K562 (cell line): ENCODE data around the gene CDK14. TPM values are rescaled to one million over a fixed set of nuclear protein-coding genes. Genes with fewer than 3 reads are reported as not detected.

Experiments used
- ATAC-seq: fragments of 200-7000 bp; cut with Tn5 transposase; 3 replicates; pipeline ENCODE4 v1.9.1; 2020; ENCODE audit warnings: moderate library complexity
- BruUV-seq: library from RNA; stranded (reverse); fragments of 400-500 nt; replicated peaks from 2 replicates; lab custom pipeline; 2021; lab: Mats Ljungman, UMichigan
- CTCF ChIA-PET: fragments of 300-600 bp; formaldehyde crosslinking; extraction: SDS; loops from one replicate; lab custom pipeline; 2021; ENCODE audit warnings: low intra/inter-chr PET ratio; lab: Yijun Ruan, JAX
- POLR2A ChIA-PET: fragments of 300-600, 350-650 bp; sonication (Branson Sonifier 250); formaldehyde crosslinking; extraction: SDS; loops from one replicate; lab custom pipeline; 2021; ENCODE audit warnings: antibody characterized with exemption, inconsistent platforms; lab: Yijun Ruan, JAX
- DNase-seq, 4 experiments: peaks; one replicate each; pipeline versions ENCODE4 v3.0.0 to v3.0.0-alpha.2; 2011 to 2018; ENCODE audit warnings: low spot score in 3 of 4, mixed read lengths in 3 of 4; ENCODE audit errors: extremely low read depth in 1 of 4
- FAIRE-seq: peaks from 2 replicates; lab custom pipeline; 2011; peaks lifted over from hg19 to GRCh38; lab: Jason Lieb, UNC
- H2AFZ ChIP-seq: 2 replicates; pipeline ENCODE4 v1.6.0; 2011; ENCODE audit warnings: low read depth, low read length, control low read depth, inconsistent platforms
- H3K27ac ChIP-seq: fragments of 200-600 bp; 3 replicates; pipeline ENCODE4 v1.8.0; 2011; ENCODE audit warnings: low read depth, mild to moderate bottlenecking, control low read depth, inconsistent platforms, low read length, moderate library complexity, mixed read lengths; ENCODE audit errors: extremely low read depth
- H3K27me3 ChIP-seq, 2 experiments: fragments of 300-600 bp in 1 of 2; 2 replicates in 1 of 2; 3 replicates in 1 of 2; pipeline versions ENCODE4 v1.6.0 to v1.8.0; 2011; ENCODE audit warnings: inconsistent platforms in 2 of 2, low read length in 2 of 2, mild to moderate bottlenecking in 1 of 2, mixed read lengths in 1 of 2, moderate library complexity in 1 of 2; ENCODE audit not compliant: control insufficient read depth in 2 of 2, insufficient read depth in 2 of 2
- H3K36me3 ChIP-seq: fragments of 300-600 bp; 3 replicates; pipeline ENCODE4 v1.8.0; 2011; ENCODE audit warnings: mild to moderate bottlenecking, low read length, inconsistent platforms; ENCODE audit not compliant: control insufficient read depth, insufficient read depth
- H3K4me1 ChIP-seq, 2 experiments: fragments of 200-600 bp in 1 of 2; replicated peaks in 1 of 2; 2 replicates in 1 of 2; 3 replicates in 1 of 2; pipeline versions ENCODE4 v1.5.1 to v1.8.0; 2011; ENCODE audit warnings: inconsistent platforms in 2 of 2, low read length in 2 of 2, mild to moderate bottlenecking in 1 of 2, mixed read lengths in 1 of 2, moderate library complexity in 1 of 2; ENCODE audit not compliant: control insufficient read depth in 2 of 2, insufficient read depth in 2 of 2
- H3K4me2 ChIP-seq: 2 replicates; pipeline ENCODE4 v1.6.1; 2011; ENCODE audit warnings: low read length, control low read depth, inconsistent platforms, mixed read lengths; ENCODE audit not compliant: insufficient read depth
- H3K4me3 ChIP-seq: fragments of 200-600 bp; sonication (generic), shearing (Covaris generic); 2 replicates; pipeline ENCODE4 v1.5.1; 2016; ENCODE audit warnings: control low read depth, inconsistent platforms
- H3K79me2 ChIP-seq: fragments of 200-600 bp; 3 replicates; pipeline ENCODE4 v1.8.0; 2011; ENCODE audit warnings: low read length, inconsistent platforms; ENCODE audit not compliant: control insufficient read depth, insufficient read depth
- H3K9ac ChIP-seq, 2 experiments: 2 replicates each; pipeline versions ENCODE4 v1.6.0 to v1.6.1; 2011; ENCODE audit warnings: low read depth in 2 of 2, low read length in 2 of 2, control low read depth in 1 of 2, inconsistent platforms in 1 of 2, mild to moderate bottlenecking in 1 of 2, mixed read lengths in 1 of 2; ENCODE audit not compliant: insufficient read depth in 1 of 2
- H3K9me1 ChIP-seq: one replicate; pipeline ENCODE4 v1.6.0; 2011; ENCODE audit warnings: inconsistent platforms, mild to moderate bottlenecking, low read length, moderate library complexity; ENCODE audit not compliant: control insufficient read depth, insufficient read depth
- H3K9me3 ChIP-seq: replicated peaks from 2 replicates; pipeline ENCODE4 v1.5.1; 2011; ENCODE audit warnings: low read depth, low read length, inconsistent platforms; ENCODE audit not compliant: control insufficient read depth, insufficient read depth
- H4K20me1 ChIP-seq: replicated peaks from 2 replicates; pipeline ENCODE4 v1.6.1; 2011; ENCODE audit warnings: low read length, inconsistent platforms, mixed read lengths; ENCODE audit not compliant: control insufficient read depth, insufficient read depth
- ARHGAP35 ChIP-seq: fragments of 450-650 bp; IDR thresholded peaks from 2 replicates; pipeline ENCODE4 v1.6.1; 2018; ENCODE audit not compliant: partially characterized antibody
- BDP1 ChIP-seq: IDR thresholded peaks from 3 replicates; pipeline ENCODE4 v1.6.1; 2011; ENCODE audit not compliant: insufficient read length, insufficient read depth
- FOXJ2 ChIP-seq: fragments of 200-800 bp; sonication (Bioruptor generic); IDR thresholded peaks from 2 replicates; pipeline ENCODE4 v1.6.1; 2016; ENCODE audit warnings: missing genetic modification characterization, missing compliant biosample characterization
- GABPB2 ChIP-seq: fragments of 250-450 bp; sonication (Bioruptor Pico); conservative IDR thresholded peaks from 2 replicates; pipeline ENCODE4 v1.5.1; 2021; ENCODE audit warnings: mild to moderate bottlenecking
- MEF2D ChIP-seq: conservative IDR thresholded peaks from 2 replicates; pipeline ENCODE4 v1.6.1; 2016; ENCODE audit warnings: low read depth, missing genetic modification characterization, missing compliant biosample characterization
- MTF1 ChIP-seq: fragments of 250-450 bp; sonication (Bioruptor Pico); IDR thresholded peaks from 2 replicates; pipeline ENCODE4 v1.9.0; 2021; ENCODE audit warnings: moderate library complexity, mild to moderate bottlenecking, inconsistent platforms, borderline replicate concordance
- OTX1 ChIP-seq: fragments of 450-650 bp; formaldehyde crosslinking; IDR thresholded peaks from 2 replicates; pipeline ENCODE4 v1.4.0; 2022; ENCODE audit warnings: mild to moderate bottlenecking
- PML ChIP-seq: IDR thresholded peaks from 2 replicates; pipeline ENCODE4 v1.6.1; 2012; ENCODE audit warnings: low read length, inconsistent platforms
- RCOR1 ChIP-seq, 2 experiments: IDR thresholded peaks; 2 replicates each; pipeline ENCODE4 v1.6.1; 2012; ENCODE audit warnings: low read depth in 2 of 2, low read length in 2 of 2, borderline replicate concordance in 1 of 2, improper control_type of control experiment in 1 of 2
- SUPT5H ChIP-seq: fragments of 450-650 bp; IDR thresholded peaks from 2 replicates; pipeline ENCODE4 v1.6.1; 2016
- TAF7 ChIP-seq: fragments of 450-650 bp; IDR thresholded peaks from 2 replicates; pipeline ENCODE4 v1.6.1; 2016; ENCODE audit warnings: missing genetic modification characterization, missing compliant biosample characterization
- ZFP1 ChIP-seq: fragments of 450-650 bp; formaldehyde crosslinking; IDR thresholded peaks from 2 replicates; pipeline ENCODE4 v1.4.0; 2020; ENCODE audit warnings: mild to moderate bottlenecking, mixed read lengths
- ZNF134 ChIP-seq: fragments of 250-450 bp; sonication (Bioruptor Pico); conservative IDR thresholded peaks from 2 replicates; pipeline ENCODE4 v1.4.0; 2020
- ZNF561 ChIP-seq: fragments of 450-650 bp; formaldehyde crosslinking; conservative IDR thresholded peaks from 2 replicates; pipeline ENCODE4 v1.4.0; 2020; ENCODE audit warnings: mild to moderate bottlenecking, moderate library complexity
- WGBS: fragments of 100-300 bp; shearing (Covaris generic); methylation state at CpG from one replicate; pipeline ENCODE4 v1.1.6; 2016; ENCODE audit warnings: low coverage, mixed read lengths; ENCODE audit not compliant: insufficient coverage; ENCODE audit errors: missing lambda C conversion rate; 5-methylcytosine and 5-hydroxymethylcytosine counted together
- in situ Hi-C: fragments of 300-500 bp; cut with MboI; formaldehyde crosslinking; loops from 4 replicates; pipeline ENCODE4 v1.15.0; 2018; ENCODE audit warnings: inconsistent platforms, mixed read lengths
- intact Hi-C: fragments of 100-400 bp; cut with micrococcal nuclease; formaldehyde crosslinking; loops from 2 replicates; pipeline ENCODE4 v1.14.2; 2022
- polyA plus RNA-seq, 8 experiments: library from polyadenylated mRNA; depleted of rRNA in 4 of 8; stranded (reverse) in 5 of 8; unstranded in 3 of 8; fragments of >200 nt; fragmentation: Nextera tagmentation in 2 of 8; fragmentation: Illumina TruSeq in 1 of 8; extraction: Ambion mirVana in 2 of 8; extraction: Trizol in 1 of 8; gene quantifications; 2 replicates each; pipeline versions ENCODE4 v1.2.1 to v1.2.3, GENCODE V29; 2011 to 2014; ENCODE audit warnings: inconsistent platforms in 1 of 8, missing spikeins in 1 of 8
- total RNA-seq, 7 experiments: library from RNA; depleted of rRNA in 6 of 7; stranded (reverse); fragments of >200 nt in 6 of 7; fragmentation: Illumina TruSeq in 2 of 7; extraction: Trizol in 2 of 7; gene quantifications; 2 replicates each; pipeline versions ENCODE4 v1.2.1 to v1.2.3, GENCODE V29; 2011 to 2021; ENCODE audit warnings: low replicate concordance in 1 of 7
- TF ChIP-seq, protein P1 (sequence below): fragments of 450-650 bp; IDR thresholded peaks from 2 replicates; pipeline ENCODE4 v1.7.0; 2016; ENCODE audit warnings: borderline replicate concordance
- TF ChIP-seq, protein P2 (sequence below): IDR thresholded peaks from 2 replicates; pipeline ENCODE4 v1.6.1; 2011; ENCODE audit not compliant: insufficient read length; ENCODE audit errors: extremely low read depth
- TF ChIP-seq, protein P3 (sequence below): IDR thresholded peaks from 3 replicates; pipeline ENCODE4 v1.6.1; 2011; ENCODE audit warnings: borderline replicate concordance, mild to moderate bottlenecking, moderate library complexity; ENCODE audit not compliant: insufficient read length; ENCODE audit errors: extremely low read depth
- TF ChIP-seq, protein P4 (sequence below): fragments of 250-450 bp; sonication (Bioruptor Pico); IDR thresholded peaks from 2 replicates; pipeline ENCODE4 v1.8.0; 2021; ENCODE audit warnings: borderline replicate concordance, mild to moderate bottlenecking, moderate library complexity; ENCODE audit not compliant: poor library complexity, severe bottlenecking

The CDK14 gene
- total and polyA plus RNA-seq, 9 of the 15 experiments (the other 6 are each of a cell fraction or from before 2014, with no cell fraction given), result 0.03 to 0.91 (median 0.16) TPM

DNA sequence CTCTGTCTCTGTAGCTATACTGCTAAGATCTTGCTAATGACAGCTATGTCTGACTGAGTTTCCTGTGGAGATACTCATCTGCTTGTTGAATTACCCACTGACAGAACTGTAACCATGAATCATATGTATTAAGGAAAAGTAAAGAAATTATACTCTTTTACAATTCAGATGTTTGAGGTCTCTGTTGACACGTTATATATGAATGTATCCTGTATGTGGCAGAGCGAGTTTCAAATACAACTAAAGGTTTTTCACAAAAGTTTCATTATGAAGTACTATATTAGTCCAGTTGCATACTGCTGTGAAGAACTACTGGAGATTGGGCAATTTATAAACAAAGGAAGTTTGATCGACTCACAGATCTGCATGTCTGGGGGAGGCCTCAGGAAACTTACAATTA is 232.5 kb downstream of the CDK14 start (continued):
- TF ChIP-seq PML, result no peak
- TF ChIP-seq MEF2D (tag), result no peak
- no peak for TF ChIP-seq TAF7 (tag)
- TF ChIP-seq, protein P1, sequence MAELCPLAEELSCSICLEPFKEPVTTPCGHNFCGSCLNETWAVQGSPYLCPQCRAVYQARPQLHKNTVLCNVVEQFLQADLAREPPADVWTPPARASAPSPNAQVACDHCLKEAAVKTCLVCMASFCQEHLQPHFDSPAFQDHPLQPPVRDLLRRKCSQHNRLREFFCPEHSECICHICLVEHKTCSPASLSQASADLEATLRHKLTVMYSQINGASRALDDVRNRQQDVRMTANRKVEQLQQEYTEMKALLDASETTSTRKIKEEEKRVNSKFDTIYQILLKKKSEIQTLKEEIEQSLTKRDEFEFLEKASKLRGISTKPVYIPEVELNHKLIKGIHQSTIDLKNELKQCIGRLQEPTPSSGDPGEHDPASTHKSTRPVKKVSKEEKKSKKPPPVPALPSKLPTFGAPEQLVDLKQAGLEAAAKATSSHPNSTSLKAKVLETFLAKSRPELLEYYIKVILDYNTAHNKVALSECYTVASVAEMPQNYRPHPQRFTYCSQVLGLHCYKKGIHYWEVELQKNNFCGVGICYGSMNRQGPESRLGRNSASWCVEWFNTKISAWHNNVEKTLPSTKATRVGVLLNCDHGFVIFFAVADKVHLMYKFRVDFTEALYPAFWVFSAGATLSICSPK, result no peak
- no peak for TF ChIP-seq ARHGAP35
- TF ChIP-seq, protein P2, sequence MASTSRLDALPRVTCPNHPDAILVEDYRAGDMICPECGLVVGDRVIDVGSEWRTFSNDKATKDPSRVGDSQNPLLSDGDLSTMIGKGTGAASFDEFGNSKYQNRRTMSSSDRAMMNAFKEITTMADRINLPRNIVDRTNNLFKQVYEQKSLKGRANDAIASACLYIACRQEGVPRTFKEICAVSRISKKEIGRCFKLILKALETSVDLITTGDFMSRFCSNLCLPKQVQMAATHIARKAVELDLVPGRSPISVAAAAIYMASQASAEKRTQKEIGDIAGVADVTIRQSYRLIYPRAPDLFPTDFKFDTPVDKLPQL, result no peak
- no peak for TF ChIP-seq ZNF561 (CRISPR knock-in tag)

DNA sequence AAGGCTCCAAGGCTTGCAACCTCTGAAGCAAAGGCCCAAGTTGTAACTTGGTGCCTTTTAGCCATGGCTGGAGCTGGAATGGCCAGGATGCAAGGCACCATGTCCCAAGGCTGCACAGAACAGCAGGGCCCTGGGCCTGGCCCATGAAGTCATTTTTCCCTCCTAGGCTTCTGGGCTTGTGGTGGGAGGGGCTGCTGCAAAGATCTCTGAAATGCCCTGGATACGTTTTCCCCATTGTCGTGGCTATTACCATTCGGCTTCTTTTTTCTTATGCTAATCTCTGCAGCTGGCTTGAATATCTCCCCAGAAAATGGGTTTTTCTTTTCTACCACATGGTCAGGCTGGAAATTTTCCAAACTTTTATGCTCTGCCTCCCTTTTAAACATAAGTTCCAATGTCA is 234.2 kb downstream of the CDK14 start:
- Histone ChIP-seq H2AFZ (no peak overlapping the region), H3K4me1 (no peaks in the 10 kb centered on the region), H3K9me3 (no peaks in the 10 kb centered on the region; the same call in 1 of the 2 replicates), H3K27me3 (no peaks in the 10 kb centered on the region), H4K20me1 (no peaks in the 10 kb centered on the region), H3K79me2 (no peaks in the 10 kb centered on the region), H3K9ac (no peak overlapping the region), H3K4me3 (no peak overlapping the region), H3K4me2 (no peak overlapping the region), H3K9me1 (no peaks in the 10 kb centered on the region), H3K27ac (no peak overlapping the region), H3K36me3 (no peaks in the 10 kb centered on the region)
- no TSS peak for BruUV-seq
- POLR2A ChIA-PET, result no interaction called here
- in situ Hi-C loops (no loop called here), intact Hi-C loops (no loop called here)
- CTCF ChIA-PET, result no interaction called here
- 0% methylated on average over 3 of the region's 3 CpGs for WGBS
- DNase-seq, result no peak
- no peak for ATAC-seq
- no peak for FAIRE-seq
- TF ChIP-seq SUPT5H (no peak), RCOR1 (IDR thresholded peaks at IDR 0.05; ENCODE audit: borderline replicate concordance in 1 of 2, low read depth in 2 of 2, low read length in 2 of 2) (no peak), OTX1 (CRISPR knock-in tag) (no peak), ZFP1 (no peak), ZNF134 (no peak), GABPB2 (CRISPR knock-in tag) (no peak), MTF1 (CRISPR knock-in tag) (no peak), BDP1 (no peak), FOXJ2 (tag) (no peak)
- TF ChIP-seq, protein P3, sequence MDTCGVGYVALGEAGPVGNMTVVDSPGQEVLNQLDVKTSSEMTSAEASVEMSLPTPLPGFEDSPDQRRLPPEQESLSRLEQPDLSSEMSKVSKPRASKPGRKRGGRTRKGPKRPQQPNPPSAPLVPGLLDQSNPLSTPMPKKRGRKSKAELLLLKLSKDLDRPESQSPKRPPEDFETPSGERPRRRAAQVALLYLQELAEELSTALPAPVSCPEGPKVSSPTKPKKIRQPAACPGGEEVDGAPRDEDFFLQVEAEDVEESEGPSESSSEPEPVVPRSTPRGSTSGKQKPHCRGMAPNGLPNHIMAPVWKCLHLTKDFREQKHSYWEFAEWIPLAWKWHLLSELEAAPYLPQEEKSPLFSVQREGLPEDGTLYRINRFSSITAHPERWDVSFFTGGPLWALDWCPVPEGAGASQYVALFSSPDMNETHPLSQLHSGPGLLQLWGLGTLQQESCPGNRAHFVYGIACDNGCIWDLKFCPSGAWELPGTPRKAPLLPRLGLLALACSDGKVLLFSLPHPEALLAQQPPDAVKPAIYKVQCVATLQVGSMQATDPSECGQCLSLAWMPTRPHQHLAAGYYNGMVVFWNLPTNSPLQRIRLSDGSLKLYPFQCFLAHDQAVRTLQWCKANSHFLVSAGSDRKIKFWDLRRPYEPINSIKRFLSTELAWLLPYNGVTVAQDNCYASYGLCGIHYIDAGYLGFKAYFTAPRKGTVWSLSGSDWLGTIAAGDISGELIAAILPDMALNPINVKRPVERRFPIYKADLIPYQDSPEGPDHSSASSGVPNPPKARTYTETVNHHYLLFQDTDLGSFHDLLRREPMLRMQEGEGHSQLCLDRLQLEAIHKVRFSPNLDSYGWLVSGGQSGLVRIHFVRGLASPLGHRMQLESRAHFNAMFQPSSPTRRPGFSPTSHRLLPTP, result no peak
- TF ChIP-seq, protein P4, sequence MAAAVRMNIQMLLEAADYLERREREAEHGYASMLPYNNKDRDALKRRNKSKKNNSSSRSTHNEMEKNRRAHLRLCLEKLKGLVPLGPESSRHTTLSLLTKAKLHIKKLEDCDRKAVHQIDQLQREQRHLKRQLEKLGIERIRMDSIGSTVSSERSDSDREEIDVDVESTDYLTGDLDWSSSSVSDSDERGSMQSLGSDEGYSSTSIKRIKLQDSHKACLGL, result no peak
